WTC11 (cell line): ENCODE results near the gene BRPF1. TPM values are rescaled to one million over a fixed set of nuclear protein-coding genes. Genes with fewer than 3 reads are reported as not detected.

ENCODE experiments used
- ATAC-seq: fragments of 200-7000 bp; cut with Tn5 transposase; 2 replicates; pipeline ENCODE4 v1.10.0; 2021; ENCODE audit warnings: mild to moderate bottlenecking, moderate library complexity
- CTCF ChIA-PET: fragments of 300-600 bp; sonication (Branson Sonifier 250); formaldehyde crosslinking; loops from one replicate; lab custom pipeline; 2021; ENCODE audit warnings: antibody characterized with exemption; lab: Charles Lee
- POLR2A ChIA-PET: fragments of 350-600 bp; sonication (Branson Sonifier 250); formaldehyde crosslinking; loops from one replicate; lab custom pipeline; 2021; ENCODE audit warnings: antibody characterized with exemption; lab: Charles Lee
- DNase-seq: peaks from one replicate; pipeline ENCODE4 v3.0.0; 2021; ENCODE audit warnings: low spot score
- H3K27ac Mint-ChIP-seq: 2 replicates; pipeline ENCODE4 v1.8.0; 2021; ENCODE audit warnings: mixed read lengths
- H3K27me3 Mint-ChIP-seq: 2 replicates; pipeline ENCODE4 v1.8.0; 2021; ENCODE audit warnings: low read depth, mild to moderate bottlenecking, moderate library complexity, mixed read lengths
- H3K36me3 Mint-ChIP-seq: 2 replicates; pipeline ENCODE4 v1.8.0; 2021; ENCODE audit warnings: mixed read lengths
- H3K4me1 Mint-ChIP-seq: 2 replicates; pipeline ENCODE4 v1.8.0; 2022; ENCODE audit warnings: mixed read lengths
- H3K4me3 Mint-ChIP-seq: 2 replicates; pipeline ENCODE4 v1.8.0; 2021; ENCODE audit warnings: mild to moderate bottlenecking, moderate library complexity, mixed read lengths
- H3K9me3 Mint-ChIP-seq: 2 replicates; pipeline ENCODE4 v1.8.0; 2021; ENCODE audit warnings: mixed read lengths
- CREM ChIP-seq: sonication (generic); formaldehyde crosslinking; IDR thresholded peaks from 2 replicates; pipeline ENCODE4 v1.8.1; 2022; ENCODE audit warnings: mild to moderate bottlenecking, missing genetic modification reagents, moderate library complexity
- EMX1 ChIP-seq: fragments of 250-450 bp; sonication (Bioruptor Pico); IDR thresholded peaks from 2 replicates; pipeline ENCODE4 v1.8.0; 2021; ENCODE audit warnings: mild to moderate bottlenecking
- GABPB1 ChIP-seq: sonication (generic); formaldehyde crosslinking; IDR thresholded peaks from 2 replicates; pipeline ENCODE4 v1.8.1; 2023; ENCODE audit warnings: mild to moderate bottlenecking, missing genetic modification reagents
- MXD4 ChIP-seq: fragments of 250-450 bp; sonication (Bioruptor Pico); IDR thresholded peaks from 2 replicates; pipeline ENCODE4 v1.8.0; 2021; ENCODE audit warnings: mild to moderate bottlenecking, moderate library complexity, borderline replicate concordance
- NFE2L1 ChIP-seq: sonication (generic); formaldehyde crosslinking; IDR thresholded peaks from 2 replicates; pipeline ENCODE4 v1.8.1; 2023; ENCODE audit warnings: missing genetic modification reagents
- PRRX2 ChIP-seq: fragments of 250-450 bp; sonication (Bioruptor Pico); IDR thresholded peaks from 2 replicates; pipeline ENCODE4 v1.8.0; 2021; ENCODE audit warnings: mild to moderate bottlenecking
- SP1 ChIP-seq: sonication (generic); formaldehyde crosslinking; conservative IDR thresholded peaks from 2 replicates; pipeline ENCODE4 v1.8.1; 2022; ENCODE audit warnings: missing genetic modification reagents
- TCF7 ChIP-seq: sonication (generic); formaldehyde crosslinking; IDR thresholded peaks from 2 replicates; pipeline ENCODE4 v1.8.0; 2022; ENCODE audit warnings: mild to moderate bottlenecking, low read depth, missing genetic modification reagents, moderate library complexity
- ZNF121 ChIP-seq: sonication (generic); formaldehyde crosslinking; IDR thresholded peaks from 2 replicates; pipeline ENCODE4 v1.8.0; 2023; ENCODE audit warnings: missing genetic modification reagents
- ZNF219 ChIP-seq: sonication (generic); formaldehyde crosslinking; IDR thresholded peaks from 2 replicates; pipeline ENCODE4 v1.8.0; 2023; ENCODE audit warnings: missing genetic modification reagents, mild to moderate bottlenecking, borderline replicate concordance
- ZNF232 ChIP-seq: sonication (generic); formaldehyde crosslinking; IDR thresholded peaks from 2 replicates; pipeline ENCODE4 v1.8.0; 2022; ENCODE audit warnings: mild to moderate bottlenecking, missing genetic modification reagents
- total RNA-seq: library from RNA; stranded (reverse); gene quantifications from 3 replicates; pipeline ENCODE4 v1.2.3, GENCODE V29; 2021
- TF ChIP-seq, protein P1 (sequence below): fragments of 250-450 bp; sonication (Bioruptor Pico); IDR thresholded peaks from 2 replicates; pipeline ENCODE4 v1.9.0; 2021; ENCODE audit warnings: mild to moderate bottlenecking
- TF ChIP-seq, protein P2 (sequence below): sonication (generic); formaldehyde crosslinking; IDR thresholded peaks from 2 replicates; pipeline ENCODE4 v1.8.0; 2022; ENCODE audit warnings: mild to moderate bottlenecking, missing genetic modification reagents
- TF ChIP-seq, protein P3 (sequence below): sonication (generic); formaldehyde crosslinking; IDR thresholded peaks from 2 replicates; pipeline ENCODE4 v1.8.1; 2022; ENCODE audit warnings: low read depth, missing genetic modification reagents, borderline replicate concordance
- TF ChIP-seq, protein P4 (sequence below): fragments of 250-450 bp; sonication (Bioruptor Pico); IDR thresholded peaks from 2 replicates; pipeline ENCODE4 v1.8.0; 2021; ENCODE audit warnings: mild to moderate bottlenecking
- TF ChIP-seq, protein P5 (sequence below): sonication (generic); formaldehyde crosslinking; IDR thresholded peaks from 2 replicates; pipeline ENCODE4 v1.8.1; 2023; ENCODE audit warnings: mild to moderate bottlenecking, missing genetic modification reagents
- TF ChIP-seq, protein P6 (sequence below): fragments of 200-600 bp; IDR thresholded peaks from 2 replicates; pipeline ENCODE4 v1.8.0; 2022; ENCODE audit warnings: antibody characterized with exemption
- TF ChIP-seq, protein P7 (sequence below): sonication (generic); formaldehyde crosslinking; conservative IDR thresholded peaks from 2 replicates; pipeline ENCODE4 v1.8.1; 2022; ENCODE audit warnings: mild to moderate bottlenecking, missing genetic modification reagents
- TF ChIP-seq, protein P8 (sequence below): sonication (generic); formaldehyde crosslinking; IDR thresholded peaks from 2 replicates; pipeline ENCODE4 v1.8.0; 2022; ENCODE audit warnings: mild to moderate bottlenecking, missing genetic modification reagents
- TF ChIP-seq, protein P9 (sequence below): sonication (generic); formaldehyde crosslinking; IDR thresholded peaks from 2 replicates; pipeline ENCODE4 v1.8.0; 2022; ENCODE audit warnings: mild to moderate bottlenecking, missing genetic modification reagents

BRPF1 gene
- total RNA-seq, 1 experiment from 2014 or later = 22.8 TPM

DNA sequence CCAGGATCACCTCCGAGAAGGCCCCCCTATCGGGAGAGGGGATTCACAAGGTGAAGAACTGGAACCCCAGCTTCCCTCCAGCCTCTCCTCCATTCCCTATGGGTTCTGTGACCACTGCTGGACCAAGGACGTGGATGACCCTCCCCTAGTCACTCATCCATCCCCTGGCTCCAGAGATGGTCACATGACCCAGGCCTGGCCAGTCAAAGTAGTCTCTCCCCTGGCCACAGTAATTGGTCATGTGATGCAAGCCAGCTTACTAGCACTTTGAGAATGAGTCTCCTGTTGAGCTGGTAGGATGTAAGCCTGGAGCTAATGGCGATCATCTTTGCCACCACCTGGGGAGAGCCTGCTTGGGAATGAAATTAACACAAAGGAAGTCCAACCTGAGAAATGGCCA lies 34.3 kb downstream of the BRPF1 start (continued):
- TF ChIP-seq TCF7 (no peak), MXD4 (CRISPR knock-in tag) (no peak), ZNF232 (CRISPR knock-in tag) (no peak)
- TF ChIP-seq, protein P1, sequence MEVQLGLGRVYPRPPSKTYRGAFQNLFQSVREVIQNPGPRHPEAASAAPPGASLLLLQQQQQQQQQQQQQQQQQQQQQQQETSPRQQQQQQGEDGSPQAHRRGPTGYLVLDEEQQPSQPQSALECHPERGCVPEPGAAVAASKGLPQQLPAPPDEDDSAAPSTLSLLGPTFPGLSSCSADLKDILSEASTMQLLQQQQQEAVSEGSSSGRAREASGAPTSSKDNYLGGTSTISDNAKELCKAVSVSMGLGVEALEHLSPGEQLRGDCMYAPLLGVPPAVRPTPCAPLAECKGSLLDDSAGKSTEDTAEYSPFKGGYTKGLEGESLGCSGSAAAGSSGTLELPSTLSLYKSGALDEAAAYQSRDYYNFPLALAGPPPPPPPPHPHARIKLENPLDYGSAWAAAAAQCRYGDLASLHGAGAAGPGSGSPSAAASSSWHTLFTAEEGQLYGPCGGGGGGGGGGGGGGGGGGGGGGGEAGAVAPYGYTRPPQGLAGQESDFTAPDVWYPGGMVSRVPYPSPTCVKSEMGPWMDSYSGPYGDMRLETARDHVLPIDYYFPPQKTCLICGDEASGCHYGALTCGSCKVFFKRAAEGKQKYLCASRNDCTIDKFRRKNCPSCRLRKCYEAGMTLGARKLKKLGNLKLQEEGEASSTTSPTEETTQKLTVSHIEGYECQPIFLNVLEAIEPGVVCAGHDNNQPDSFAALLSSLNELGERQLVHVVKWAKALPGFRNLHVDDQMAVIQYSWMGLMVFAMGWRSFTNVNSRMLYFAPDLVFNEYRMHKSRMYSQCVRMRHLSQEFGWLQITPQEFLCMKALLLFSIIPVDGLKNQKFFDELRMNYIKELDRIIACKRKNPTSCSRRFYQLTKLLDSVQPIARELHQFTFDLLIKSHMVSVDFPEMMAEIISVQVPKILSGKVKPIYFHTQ = no peak
- TF ChIP-seq, protein P2, sequence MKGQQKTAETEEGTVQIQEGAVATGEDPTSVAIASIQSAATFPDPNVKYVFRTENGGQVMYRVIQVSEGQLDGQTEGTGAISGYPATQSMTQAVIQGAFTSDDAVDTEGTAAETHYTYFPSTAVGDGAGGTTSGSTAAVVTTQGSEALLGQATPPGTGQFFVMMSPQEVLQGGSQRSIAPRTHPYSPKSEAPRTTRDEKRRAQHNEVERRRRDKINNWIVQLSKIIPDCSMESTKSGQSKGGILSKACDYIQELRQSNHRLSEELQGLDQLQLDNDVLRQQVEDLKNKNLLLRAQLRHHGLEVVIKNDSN (CRISPR knock-in tag) = peak; percentile 92

DNA sequence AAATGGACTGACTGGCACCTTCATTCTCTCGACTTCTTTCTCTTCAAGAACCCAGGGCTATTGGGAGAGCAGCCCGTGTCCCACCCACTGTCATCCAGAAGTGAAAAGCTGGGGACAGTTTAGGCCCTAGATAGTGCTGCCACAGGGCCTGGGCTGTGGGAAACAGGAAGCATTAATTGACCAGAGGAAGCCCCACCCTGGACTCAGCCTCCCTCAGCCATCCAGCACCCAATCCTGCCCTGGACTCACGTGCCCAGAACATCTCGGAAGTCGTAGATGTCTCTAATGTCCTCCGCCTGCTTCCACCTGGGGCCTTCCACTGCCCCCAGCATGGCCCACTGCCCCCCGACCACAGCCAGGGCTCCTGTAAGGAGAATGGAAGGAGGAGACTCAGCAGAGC lies 35.9 kb downstream of the BRPF1 start:
- DNase-seq (no peak), ATAC-seq (no peak)
- Mint-ChIP-seq H3K4me1 (peaks cover 15% of the 10 kb centered on the region), H3K9me3 (no peaks in the 10 kb centered on the region), H3K36me3 (no peaks in the 10 kb centered on the region), H3K4me3 (no peak overlapping the region), H3K27me3 (peaks cover 67% of the 10 kb centered on the region), H3K27ac (no peak overlapping the region)
- POLR2A ChIA-PET = interaction anchor here (1.1 kb wide), 1 partner anchor 18 kb away, joined by 3 read pairs; the partner anchor contains the start of gene OGG1
- CTCF ChIA-PET = interaction anchor here (1.4 kb wide), 1 partner anchor 41 kb away, joined by 3 read pairs; no protein-coding TSS in a partner anchor
- TF ChIP-seq, protein P3, sequence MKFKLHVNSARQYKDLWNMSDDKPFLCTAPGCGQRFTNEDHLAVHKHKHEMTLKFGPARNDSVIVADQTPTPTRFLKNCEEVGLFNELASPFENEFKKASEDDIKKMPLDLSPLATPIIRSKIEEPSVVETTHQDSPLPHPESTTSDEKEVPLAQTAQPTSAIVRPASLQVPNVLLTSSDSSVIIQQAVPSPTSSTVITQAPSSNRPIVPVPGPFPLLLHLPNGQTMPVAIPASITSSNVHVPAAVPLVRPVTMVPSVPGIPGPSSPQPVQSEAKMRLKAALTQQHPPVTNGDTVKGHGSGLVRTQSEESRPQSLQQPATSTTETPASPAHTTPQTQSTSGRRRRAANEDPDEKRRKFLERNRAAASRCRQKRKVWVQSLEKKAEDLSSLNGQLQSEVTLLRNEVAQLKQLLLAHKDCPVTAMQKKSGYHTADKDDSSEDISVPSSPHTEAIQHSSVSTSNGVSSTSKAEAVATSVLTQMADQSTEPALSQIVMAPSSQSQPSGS (CRISPR knock-in tag) = no peak
- TF ChIP-seq, protein P4, sequence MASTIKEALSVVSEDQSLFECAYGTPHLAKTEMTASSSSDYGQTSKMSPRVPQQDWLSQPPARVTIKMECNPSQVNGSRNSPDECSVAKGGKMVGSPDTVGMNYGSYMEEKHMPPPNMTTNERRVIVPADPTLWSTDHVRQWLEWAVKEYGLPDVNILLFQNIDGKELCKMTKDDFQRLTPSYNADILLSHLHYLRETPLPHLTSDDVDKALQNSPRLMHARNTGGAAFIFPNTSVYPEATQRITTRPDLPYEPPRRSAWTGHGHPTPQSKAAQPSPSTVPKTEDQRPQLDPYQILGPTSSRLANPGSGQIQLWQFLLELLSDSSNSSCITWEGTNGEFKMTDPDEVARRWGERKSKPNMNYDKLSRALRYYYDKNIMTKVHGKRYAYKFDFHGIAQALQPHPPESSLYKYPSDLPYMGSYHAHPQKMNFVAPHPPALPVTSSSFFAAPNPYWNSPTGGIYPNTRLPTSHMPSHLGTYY = no peak
- TF ChIP-seq, protein P5, sequence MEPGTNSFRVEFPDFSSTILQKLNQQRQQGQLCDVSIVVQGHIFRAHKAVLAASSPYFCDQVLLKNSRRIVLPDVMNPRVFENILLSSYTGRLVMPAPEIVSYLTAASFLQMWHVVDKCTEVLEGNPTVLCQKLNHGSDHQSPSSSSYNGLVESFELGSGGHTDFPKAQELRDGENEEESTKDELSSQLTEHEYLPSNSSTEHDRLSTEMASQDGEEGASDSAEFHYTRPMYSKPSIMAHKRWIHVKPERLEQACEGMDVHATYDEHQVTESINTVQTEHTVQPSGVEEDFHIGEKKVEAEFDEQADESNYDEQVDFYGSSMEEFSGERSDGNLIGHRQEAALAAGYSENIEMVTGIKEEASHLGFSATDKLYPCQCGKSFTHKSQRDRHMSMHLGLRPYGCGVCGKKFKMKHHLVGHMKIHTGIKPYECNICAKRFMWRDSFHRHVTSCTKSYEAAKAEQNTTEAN (CRISPR knock-in tag) = no peak
- TF ChIP-seq PRRX2 (no peak), ZNF121 (CRISPR knock-in tag) (no peak), CREM (CRISPR knock-in tag) (no peak), GABPB1 (CRISPR knock-in tag) (no peak), SP1 (no peak), ZNF219 (CRISPR knock-in tag) (no peak), NFE2L1 (CRISPR knock-in tag) (no peak), EMX1 (CRISPR knock-in tag) (no peak)
- TF ChIP-seq, protein P6, sequence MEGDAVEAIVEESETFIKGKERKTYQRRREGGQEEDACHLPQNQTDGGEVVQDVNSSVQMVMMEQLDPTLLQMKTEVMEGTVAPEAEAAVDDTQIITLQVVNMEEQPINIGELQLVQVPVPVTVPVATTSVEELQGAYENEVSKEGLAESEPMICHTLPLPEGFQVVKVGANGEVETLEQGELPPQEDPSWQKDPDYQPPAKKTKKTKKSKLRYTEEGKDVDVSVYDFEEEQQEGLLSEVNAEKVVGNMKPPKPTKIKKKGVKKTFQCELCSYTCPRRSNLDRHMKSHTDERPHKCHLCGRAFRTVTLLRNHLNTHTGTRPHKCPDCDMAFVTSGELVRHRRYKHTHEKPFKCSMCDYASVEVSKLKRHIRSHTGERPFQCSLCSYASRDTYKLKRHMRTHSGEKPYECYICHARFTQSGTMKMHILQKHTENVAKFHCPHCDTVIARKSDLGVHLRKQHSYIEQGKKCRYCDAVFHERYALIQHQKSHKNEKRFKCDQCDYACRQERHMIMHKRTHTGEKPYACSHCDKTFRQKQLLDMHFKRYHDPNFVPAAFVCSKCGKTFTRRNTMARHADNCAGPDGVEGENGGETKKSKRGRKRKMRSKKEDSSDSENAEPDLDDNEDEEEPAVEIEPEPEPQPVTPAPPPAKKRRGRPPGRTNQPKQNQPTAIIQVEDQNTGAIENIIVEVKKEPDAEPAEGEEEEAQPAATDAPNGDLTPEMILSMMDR = no peak
- TF ChIP-seq, protein P7, sequence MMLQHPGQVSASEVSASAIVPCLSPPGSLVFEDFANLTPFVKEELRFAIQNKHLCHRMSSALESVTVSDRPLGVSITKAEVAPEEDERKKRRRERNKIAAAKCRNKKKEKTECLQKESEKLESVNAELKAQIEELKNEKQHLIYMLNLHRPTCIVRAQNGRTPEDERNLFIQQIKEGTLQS = no peak
- TF ChIP-seq, protein P8, sequence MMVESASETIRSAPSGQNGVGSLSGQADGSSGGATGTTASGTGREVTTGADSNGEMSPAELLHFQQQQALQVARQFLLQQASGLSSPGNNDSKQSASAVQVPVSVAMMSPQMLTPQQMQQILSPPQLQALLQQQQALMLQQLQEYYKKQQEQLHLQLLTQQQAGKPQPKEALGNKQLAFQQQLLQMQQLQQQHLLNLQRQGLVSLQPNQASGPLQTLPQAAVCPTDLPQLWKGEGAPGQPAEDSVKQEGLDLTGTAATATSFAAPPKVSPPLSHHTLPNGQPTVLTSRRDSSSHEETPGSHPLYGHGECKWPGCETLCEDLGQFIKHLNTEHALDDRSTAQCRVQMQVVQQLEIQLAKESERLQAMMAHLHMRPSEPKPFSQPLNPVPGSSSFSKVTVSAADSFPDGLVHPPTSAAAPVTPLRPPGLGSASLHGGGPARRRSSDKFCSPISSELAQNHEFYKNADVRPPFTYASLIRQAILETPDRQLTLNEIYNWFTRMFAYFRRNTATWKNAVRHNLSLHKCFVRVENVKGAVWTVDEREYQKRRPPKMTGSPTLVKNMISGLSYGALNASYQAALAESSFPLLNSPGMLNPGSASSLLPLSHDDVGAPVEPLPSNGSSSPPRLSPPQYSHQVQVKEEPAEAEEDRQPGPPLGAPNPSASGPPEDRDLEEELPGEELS = no peak
- TF ChIP-seq, protein P9, sequence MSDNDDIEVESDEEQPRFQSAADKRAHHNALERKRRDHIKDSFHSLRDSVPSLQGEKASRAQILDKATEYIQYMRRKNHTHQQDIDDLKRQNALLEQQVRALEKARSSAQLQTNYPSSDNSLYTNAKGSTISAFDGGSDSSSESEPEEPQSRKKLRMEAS (CRISPR knock-in tag) = no peak
